SK-N-SH (cell line): ENCODE results near the gene THSD8. TPM values are rescaled to one million over a fixed set of nuclear protein-coding genes. Genes with fewer than 3 reads are reported as not detected.

Experiments
- CTCF ChIA-PET: fragments of 300-600, 350-600 bp; formaldehyde crosslinking; extraction: SDS; loops from one replicate; lab custom pipeline; 2021; lab: Yijun Ruan, JAX
- POLR2A ChIA-PET: fragments of 350-600 bp; sonication (Branson Sonifier 250); formaldehyde crosslinking; extraction: SDS; loops from one replicate; lab custom pipeline; 2020; ENCODE audit warnings: antibody characterized with exemption, inconsistent platforms; lab: Yijun Ruan, JAX
- DNase-seq: peaks from one replicate; pipeline ENCODE4 v3.0.0; 2012
- H2AFZ ChIP-seq: fragments of 200-600 bp; sonication (generic); 2 replicates; pipeline ENCODE4 v1.8.1; 2016; ENCODE audit warnings: antibody characterized with exemption, mild to moderate bottlenecking, low read depth
- H3F3A ChIP-seq: fragments of 200-600 bp; sonication (generic); replicated peaks from 2 replicates; pipeline ENCODE3; 2016; ENCODE audit warnings: antibody characterized with exemption, mild to moderate bottlenecking; ENCODE audit not compliant: insufficient read depth
- H3K27ac ChIP-seq, 2 experiments: fragments of 200-500 bp in 1 of 2; fragments of 200-600 bp in 1 of 2; sonication (Bioruptor generic) in 1 of 2; sonication (generic), shearing (Covaris generic) in 1 of 2; 2 replicates each; pipeline versions ENCODE4 v1.5.1 to v1.6.1; 2014 to 2016; ENCODE audit warnings: low read depth in 2 of 2, inconsistent platforms in 1 of 2, low read length in 1 of 2, mild to moderate bottlenecking in 1 of 2, mixed read lengths in 1 of 2
- H3K27me3 ChIP-seq: fragments of 200-600 bp; sonication (generic), shearing (Covaris generic); 2 replicates; pipeline ENCODE4 v1.6.1; 2016; ENCODE audit warnings: mixed run types; ENCODE audit not compliant: insufficient read depth
- H3K36me3 ChIP-seq, 2 experiments: fragments of 200-500 bp in 1 of 2; fragments of 200-600 bp in 1 of 2; sonication (Bioruptor generic) in 1 of 2; sonication (generic) in 1 of 2; replicated peaks in 1 of 2; 2 replicates each; pipeline versions ENCODE3 to v1.5.1; 2014 to 2016; ENCODE audit warnings: low read length in 1 of 2, mild to moderate bottlenecking in 1 of 2; ENCODE audit not compliant: insufficient read depth in 2 of 2, control insufficient read depth in 1 of 2
- H3K4me1 ChIP-seq, 2 experiments: fragments of 200-500 bp in 1 of 2; fragments of 200-600 bp in 1 of 2; sonication (Bioruptor generic) in 1 of 2; sonication (generic), shearing (Covaris generic) in 1 of 2; 2 replicates each; pipeline versions ENCODE4 v1.5.1 to v1.6.1; 2014 to 2016; ENCODE audit warnings: low read depth in 1 of 2, low read length in 1 of 2, mixed run types in 1 of 2; ENCODE audit not compliant: insufficient read depth in 2 of 2, control insufficient read depth in 1 of 2
- H3K4me2 ChIP-seq: fragments of 200-600 bp; sonication (generic), shearing (Covaris generic); 2 replicates; pipeline ENCODE4 v1.6.1; 2017; ENCODE audit warnings: mixed run types
- H3K4me3 ChIP-seq, 2 experiments: fragments of 200-500 bp in 1 of 2; fragments of 200-600 bp in 1 of 2; sonication (Bioruptor generic) in 1 of 2; sonication (generic), shearing (Covaris generic) in 1 of 2; 2 replicates each; pipeline versions ENCODE4 v1.5.1 to v1.8.1; 2014 to 2016; ENCODE audit warnings: low read depth in 2 of 2, inconsistent platforms in 1 of 2, low read length in 1 of 2, mild to moderate bottlenecking in 1 of 2, mixed read lengths in 1 of 2, moderate library complexity in 1 of 2
- H3K79me2 ChIP-seq: fragments of 200-600 bp; sonication (generic); 2 replicates; pipeline ENCODE4 v1.8.1; 2017; ENCODE audit warnings: mild to moderate bottlenecking; ENCODE audit not compliant: insufficient read depth
- H3K9ac ChIP-seq: fragments of 200-600 bp; sonication (generic); 2 replicates; pipeline ENCODE4 v1.6.1; 2017; ENCODE audit warnings: mixed run types
- H3K9me2 ChIP-seq: fragments of 200-600 bp; sonication (generic); 2 replicates; pipeline ENCODE4 v1.6.1; 2017; ENCODE audit warnings: mixed run types
- H3K9me3 ChIP-seq: fragments of 200-600 bp; sonication (generic); 2 replicates; pipeline ENCODE4 v1.6.1; 2017; ENCODE audit warnings: mixed run types, mild to moderate bottlenecking, moderate library complexity
- H4K20me1 ChIP-seq: fragments of 200-600 bp; sonication (generic); 2 replicates; pipeline ENCODE4 v1.6.1; 2017; ENCODE audit warnings: mild to moderate bottlenecking, mixed run types; ENCODE audit not compliant: insufficient read depth
- CHD2 ChIP-seq: fragments of 150-350 bp; IDR thresholded peaks from 2 replicates; pipeline ENCODE4 v1.6.1; 2018; ENCODE audit warnings: low read length; ENCODE audit not compliant: partially characterized antibody
- CTCF ChIP-seq: fragments of 200-600 bp; sonication (generic); IDR thresholded peaks from 2 replicates; pipeline ENCODE4 v1.6.1; 2017; ENCODE audit warnings: antibody characterized with exemption, mild to moderate bottlenecking, moderate library complexity
- ELF1 ChIP-seq: IDR thresholded peaks from 2 replicates; pipeline ENCODE4 v1.4.0; 2012
- EZH2phosphoT487 ChIP-seq: fragments of 200-600 bp; sonication (generic); IDR thresholded peaks from 2 replicates; pipeline ENCODE4 v1.6.1; 2017; ENCODE audit warnings: low read depth, mixed run types, mild to moderate bottlenecking, antibody characterized with exemption, moderate library complexity, borderline replicate concordance
- FOXJ3 ChIP-seq: sonication (generic); formaldehyde crosslinking; IDR thresholded peaks from 2 replicates; pipeline ENCODE4 v1.5.1; 2020; ENCODE audit warnings: mild to moderate bottlenecking, missing genetic modification reagents
- FOXM1 ChIP-seq: IDR thresholded peaks from 2 replicates; pipeline ENCODE4 v1.4.0; 2012; ENCODE audit warnings: low read depth, mild to moderate bottlenecking
- IRF3 ChIP-seq: fragments of 150-350 bp; IDR thresholded peaks from 2 replicates; pipeline ENCODE4 v1.6.1; 2016; ENCODE audit warnings: mild to moderate bottlenecking, low read depth, low read length
- JUND ChIP-seq: IDR thresholded peaks from 2 replicates; pipeline ENCODE4 v1.4.0; 2012
- MAX ChIP-seq: IDR thresholded peaks from 2 replicates; pipeline ENCODE4 v1.4.0; 2012; ENCODE audit warnings: low read depth
- MEF2A ChIP-seq: IDR thresholded peaks from 2 replicates; pipeline ENCODE4 v1.4.0; 2012; ENCODE audit warnings: low read depth, borderline replicate concordance
- MXI1 ChIP-seq: IDR thresholded peaks from 2 replicates; pipeline ENCODE4 v1.6.1; 2012; ENCODE audit warnings: mild to moderate bottlenecking, low read depth, low read length, improper control_type of control experiment
- NRF1 ChIP-seq: IDR thresholded peaks from 2 replicates; pipeline ENCODE4 v1.6.1; 2012; ENCODE audit warnings: low read depth, mild to moderate bottlenecking, low read length
- POLR2AphosphoS5 ChIP-seq: IDR thresholded peaks from 2 replicates; pipeline ENCODE4 v1.6.1; 2012; ENCODE audit warnings: low read depth, low read length
- SIN3A ChIP-seq: IDR thresholded peaks from 2 replicates; pipeline ENCODE4 v1.6.1; 2012; ENCODE audit warnings: low read depth, mild to moderate bottlenecking, low read length, moderate library complexity, borderline replicate concordance
- SMC3 ChIP-seq: IDR thresholded peaks from 2 replicates; pipeline ENCODE4 v1.6.1; 2012; ENCODE audit warnings: low read depth, low read length, improper control_type of control experiment
- TCF12 ChIP-seq: IDR thresholded peaks from 2 replicates; pipeline ENCODE4 v1.4.0; 2012
- TEAD4 ChIP-seq: IDR thresholded peaks from 2 replicates; pipeline ENCODE4 v1.4.0; 2012; ENCODE audit warnings: mild to moderate bottlenecking, borderline replicate concordance; ENCODE audit not compliant: insufficient read depth
- USF1 ChIP-seq: IDR thresholded peaks from 2 replicates; pipeline ENCODE4 v1.4.0; 2012; ENCODE audit warnings: low read depth, borderline replicate concordance
- USF2 ChIP-seq: fragments of 150-350 bp; IDR thresholded peaks from 2 replicates; pipeline ENCODE4 v1.6.1; 2017; ENCODE audit warnings: antibody characterized with exemption, low read length, low read depth, borderline replicate concordance
- YY1 ChIP-seq: IDR thresholded peaks from 2 replicates; pipeline ENCODE4 v1.4.0; 2012; ENCODE audit warnings: low read depth, mild to moderate bottlenecking
- WGBS: methylation state at CpG from one replicate; pipeline ENCODE4 v1.1.6; 2017; ENCODE audit warnings: low lambda C conversion rate; 5-methylcytosine and 5-hydroxymethylcytosine counted together
- polyA plus RNA-seq, 3 experiments: library from polyadenylated mRNA; depleted of rRNA; stranded (reverse); fragments of >200 nt; gene quantifications; 2 replicates each; pipeline ENCODE4 v1.2.3, GENCODE V29; 2012

Gene THSD8
- polyA plus RNA-seq, 1 of the 3 experiments (the other 2 are of a cell fraction): not detected

GRCh38 chr19:12770922-12771321 lies 30.9 kb upstream of the THSD8 start:
- CTCF ChIA-PET: interaction anchor here (0.8 to 17.5 kb wide), 3 partner anchors 12 to 77 kb away, joined by 4 to 321 read pairs (median 75); partner anchors contain the start of genes JUNB, PRDX2 and THSD8
- Histone ChIP-seq H3K27me3 (no peaks in the 10 kb centered on the region), H3F3A (peaks cover 12% of the 10 kb centered on the region), H4K20me1 (no peaks in the 10 kb centered on the region), H3K36me3 (no peaks in the 10 kb centered on the region), H3K4me1 (peaks cover 6 to 28% of the 10 kb centered on the region in 2 experiments; a peak in 1 of 4 replicates)
- WGBS: 93% methylated on average over 11 of the region's 13 CpGs
- TF ChIP-seq ELF1 (no peak), NRF1 (no peak), TCF12 (no peak), SIN3A (no peak), USF2 (no peak), YY1 (no peak), MAX (no peak), CHD2 (no peak), TEAD4 (no peak)
- TF ChIP-seq, all 33 proteins: peak for 0
- Histone ChIP-seq H2AFZ (no peak overlapping the region), H3K27ac (no peak overlapping the region; a peak in 1 of 4 replicates), H3K79me2 (no peaks in the 10 kb centered on the region), H3K9me3 (no peaks in the 10 kb centered on the region), H3K4me3 (no peak overlapping the region), H3K9me2 (no peaks in the 10 kb centered on the region), H3K9ac (no peak overlapping the region), H3K4me2 (no peak overlapping the region)
- POLR2A ChIA-PET: no interaction called here
- DNase-seq: no peak

- Histone ChIP-seq H3F3A (peaks cover 14% of the 10 kb centered on the region), H3K9me3 (no peaks in the 10 kb centered on the region), H2AFZ (no peak overlapping the region), H3K27me3 (no peaks in the 10 kb centered on the region), H3K4me1 (peaks cover 6 to 30% of the 10 kb centered on the region in 2 experiments; a peak in 1 of 4 replicates), H3K9me2 (no peaks in the 10 kb centered on the region), H3K9ac (no peak overlapping the region), H3K27ac (peak overlapping the region in 1 of 2 experiments; percentile 51; a peak in 1 of 4 replicates), H3K79me2 (no peaks in the 10 kb centered on the region), H3K4me3 (no peak overlapping the region), H4K20me1 (no peaks in the 10 kb centered on the region), H3K36me3 (no peaks in the 10 kb centered on the region), H3K4me2 (no peak overlapping the region)
- no peak for DNase-seq
- ChIA-PET POLR2A (interaction anchor here (1.0 to 2.1 kb wide), 3 partner anchors 20 to 22 kb away, joined by 3 to 10 read pairs (median 5); partner anchors contain the start of gene JUNB), CTCF (interaction anchor here (1.0 to 12.1 kb wide), 6 partner anchors 9 to 39 kb away, joined by 4 to 447 read pairs (median 12); partner anchors contain the start of genes JUNB, PRDX2, THSD8 and TRIR)
- TF ChIP-seq CHD2 (no peak), FOXJ3 (CRISPR knock-in tag) (no peak), JUND (no peak), EZH2phosphoT487 (no peak), IRF3 (no peak), SMC3 (no peak), SIN3A (no peak), TCF12 (no peak), POLR2AphosphoS5 (no peak), CTCF (no peak), FOXM1 (no peak), NRF1 (no peak), USF1 (no peak), MXI1 (no peak), MEF2A (no peak), TEAD4 (no peak), YY1 (no peak)
- WGBS: 60% methylated on average over 4 of the region's 4 CpGs
Observed at GRCh38 chr19:12772323-12772722, 29.5 kb upstream of the THSD8 start.
